ENCODE data around the gene ZSCAN31.
A peak's percentile ranks its signal among the peaks of the same experiment; 100 is the strongest.

Gene ZSCAN31

GRCh38 chr6:28353981-28354676 lies 18.2 kb upstream of the ZSCAN31 start:
- no peak for DNase-seq (ENCODE audit: extremely low read depth in 1 of 2, low read depth in 1 of 2)

- no peak for DNase-seq (ENCODE audit: extremely low read depth in 1 of 2, low read depth in 1 of 2)
Observed at GRCh38 chr6:28353356-28353755, 17.4 kb upstream of the ZSCAN31 start.

GRCh38 chr6:28351493-28351925 lies 15.6 kb upstream of the ZSCAN31 start:
- DNase-seq (ENCODE audit: extremely low read depth in 1 of 2, low read depth in 1 of 2), result no peak

- DNase-seq (ENCODE audit: extremely low read depth in 1 of 2, low read depth in 1 of 2), result no peak
Observed at GRCh38 chr6:28351087-28351486, 15.1 kb upstream of the ZSCAN31 start.

GRCh38 chr6:28349892-28350737 lies 14.2 kb upstream of the ZSCAN31 start, which contains the start of gene ZKSCAN3:
Gene ZKSCAN3, plus strand, starts transcription at chr6:28349947. Its CDS starts 9,640 bp downstream, at chr6:28359587.
- peak; percentile 43 to 75 for DNase-seq (ENCODE audit: extremely low read depth in 1 of 2, low read depth in 1 of 2)

GRCh38 chr6:28349344-28349891 lies 13.5 kb upstream of the ZSCAN31 start:
- DNase-seq (ENCODE audit: extremely low read depth in 1 of 2, low read depth in 1 of 2), result no peak

GRCh38 chr6:28347119-28347518 lies 11.2 kb upstream of the ZSCAN31 start:
- DNase-seq (ENCODE audit: extremely low read depth in 1 of 2, low read depth in 1 of 2), result no peak

GRCh38 chr6:28345201-28345600 lies 9.3 kb upstream of the ZSCAN31 start:
- DNase-seq (ENCODE audit: extremely low read depth in 1 of 2, low read depth in 1 of 2), result no peak

- no peak for DNase-seq (ENCODE audit: extremely low read depth in 1 of 2, low read depth in 1 of 2)
Observed at GRCh38 chr6:28343898-28344677, 8.1 kb upstream of the ZSCAN31 start.

GRCh38 chr6:28340310-28341095 lies 4.6 kb upstream of the ZSCAN31 start:
- DNase-seq (ENCODE audit: extremely low read depth in 1 of 2, low read depth in 1 of 2), result no peak

GRCh38 chr6:28337121-28337520 lies 1.2 kb upstream of the ZSCAN31 start:
- DNase-seq (ENCODE audit: extremely low read depth in 1 of 2, low read depth in 1 of 2), result no peak

- DNase-seq (ENCODE audit: extremely low read depth in 1 of 2, low read depth in 1 of 2), result no peak
Observed at GRCh38 chr6:28336284-28337120, 554 bp upstream of the ZSCAN31 start.

GRCh38 chr6:28335040-28335563 lies 846 bp downstream of the ZSCAN31 start:
- DNase-seq (ENCODE audit: extremely low read depth in 1 of 2, low read depth in 1 of 2), result no peak

GRCh38 chr6:28334286-28335039 lies 1.5 kb downstream of the ZSCAN31 start:
- DNase-seq (ENCODE audit: extremely low read depth in 1 of 2, low read depth in 1 of 2), result no peak

GRCh38 chr6:28333599-28334018 lies 2.3 kb downstream of the ZSCAN31 start:
- no peak for DNase-seq (ENCODE audit: extremely low read depth in 1 of 2, low read depth in 1 of 2)

GRCh38 chr6:28333047-28333446 lies 2.9 kb downstream of the ZSCAN31 start:
- no peak for DNase-seq (ENCODE audit: extremely low read depth in 1 of 2, low read depth in 1 of 2)

GRCh38 chr6:28330041-28330440 lies 5.9 kb downstream of the ZSCAN31 start:
- no peak for DNase-seq (ENCODE audit: extremely low read depth in 1 of 2, low read depth in 1 of 2)

GRCh38 chr6:28326371-28326948 lies 9.5 kb downstream of the ZSCAN31 start:
- DNase-seq (ENCODE audit: extremely low read depth in 1 of 2, low read depth in 1 of 2), result no peak

Data from activated CD8-positive, alpha-beta memory T cell treated with anti-CD3 and anti-CD28 coated beads for 1 hour (primary cell).